GM19239 (cell line): ENCODE measurements around the gene ADGRA1.

ENCODE experiments used
- DNase-seq: peaks from one replicate; pipeline ENCODE4 v3.0.0; 2011; ENCODE audit warnings: low spot score; ENCODE audit not compliant: insufficient read length
- FAIRE-seq: peaks from 2 replicates; lab custom pipeline; 2011; peaks lifted over from hg19 to GRCh38; lab: Jason Lieb, UNC

The ADGRA1 gene

GRCh38 chr10:133072196-133072595, 15.5 kb upstream of the ADGRA1 start:
- FAIRE-seq (no peak), DNase-seq (no peak)

- FAIRE-seq (no peak), DNase-seq (no peak)
Observed at GRCh38 chr10:133072720-133073390, 14.9 kb upstream of the ADGRA1 start.

GRCh38 chr10:133075346-133076137, 12.2 kb upstream of the ADGRA1 start:
- no peak for DNase-seq
- FAIRE-seq: no peak

- no peak for DNase-seq
- no peak for FAIRE-seq
Observed at GRCh38 chr10:133076274-133077038, 11.3 kb upstream of the ADGRA1 start.

GRCh38 chr10:133079836-133080682, 7.7 kb upstream of the ADGRA1 start:
- no peak for FAIRE-seq
- no peak for DNase-seq

GRCh38 chr10:133080683-133081040, 7.1 kb upstream of the ADGRA1 start:
- DNase-seq: no peak
- no peak for FAIRE-seq

- DNase-seq (no peak), FAIRE-seq (no peak)
Observed at GRCh38 chr10:133081636-133082035, 6.1 kb upstream of the ADGRA1 start.

- FAIRE-seq (no peak), DNase-seq (no peak)
Observed at GRCh38 chr10:133082685-133083421, 4.9 kb upstream of the ADGRA1 start.

GRCh38 chr10:133083422-133084100, 4.2 kb upstream of the ADGRA1 start:
- no peak for DNase-seq
- FAIRE-seq: no peak

GRCh38 chr10:133084491-133084890, 3.2 kb upstream of the ADGRA1 start:
- no peak for DNase-seq
- no peak for FAIRE-seq

- DNase-seq (no peak), FAIRE-seq (no peak)
Observed at GRCh38 chr10:133085251-133086125, 2.2 kb upstream of the ADGRA1 start.

GRCh38 chr10:133086247-133086646, 1.5 kb upstream of the ADGRA1 start:
- no peak for DNase-seq
- FAIRE-seq: no peak

- no peak for DNase-seq
- no peak for FAIRE-seq
Observed at GRCh38 chr10:133087045-133087678, 562 bp upstream of the ADGRA1 start.

- FAIRE-seq: no peak
Observed at GRCh38 chr10:133088179-133088955, 643 bp downstream of the ADGRA1 start.

GRCh38 chr10:133088956-133089800, 1.5 kb downstream of the ADGRA1 start:
- FAIRE-seq: no peak

More at GRCh38 chr10:133088179-133088955, 643 bp downstream of the ADGRA1 start:
- DNase-seq: no peak

GRCh38 chr10:133090101-133090500, 2.4 kb downstream of the ADGRA1 start:
- DNase-seq: no peak
- FAIRE-seq: no peak

More at GRCh38 chr10:133088956-133089800, 1.5 kb downstream of the ADGRA1 start:
- DNase-seq: no peak
